ENCODE results near the gene HOXB8.

HOXB8 gene

DNA sequence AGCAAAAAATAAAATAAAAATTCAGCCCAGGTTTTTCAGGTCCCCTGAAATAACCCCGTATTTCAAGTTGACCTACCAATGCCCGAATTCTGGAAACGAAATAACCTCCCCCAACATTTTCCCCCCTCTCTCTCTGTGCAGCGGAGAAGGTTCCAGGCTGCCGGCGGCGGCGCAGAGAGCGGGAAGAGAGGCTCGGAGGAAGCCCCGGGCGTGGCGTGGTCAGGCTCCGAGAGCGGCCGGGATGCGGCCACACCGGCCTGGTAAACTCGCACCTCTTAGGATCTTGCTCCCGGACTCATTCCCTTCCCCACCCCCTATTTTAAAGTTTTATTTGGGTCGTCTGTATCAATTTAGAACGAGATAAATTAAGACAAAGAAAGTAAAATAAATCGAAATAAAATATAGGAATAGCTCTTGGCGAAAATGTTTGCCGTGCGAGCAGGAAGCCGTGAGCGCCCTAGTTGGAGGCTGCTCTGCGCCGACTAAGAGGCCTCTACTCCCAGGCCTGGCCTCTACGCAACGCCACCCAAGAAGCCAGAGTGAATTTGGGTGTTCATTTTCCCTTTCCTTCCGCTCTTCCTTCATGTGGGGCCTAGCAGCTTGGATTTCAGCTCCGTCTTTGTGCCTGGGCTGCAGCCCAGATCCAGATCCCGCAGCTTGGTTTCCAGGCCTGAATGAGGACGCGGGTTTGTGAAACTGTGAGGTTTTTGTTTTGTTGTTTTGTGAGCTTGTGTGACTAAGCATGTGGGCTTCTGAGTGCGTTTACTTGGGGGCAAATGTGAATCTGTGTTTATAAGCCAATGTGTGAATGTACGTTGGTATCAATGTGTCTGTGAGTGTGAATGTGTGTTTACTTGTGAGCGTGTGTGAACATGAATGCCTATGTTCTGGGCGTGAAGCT lies 8.9 kb downstream of the HOXB8 start:
- Histone ChIP-seq H3K4me2 (ENCODE audit: low read length) (no peak overlapping the region), H2AFZ (ENCODE audit: low read depth, low read length) (no peak overlapping the region), H3K79me2 (ENCODE audit: low read length) (0 out of 2 replicates have a peak, but pooled peaks cover 3% of the 10 kb centered on the region), H3K27ac (ENCODE audit: low read length) (no peak overlapping the region), H3K4me3 (ENCODE audit: low read length) (no peak overlapping the region), H3K27me3 (ENCODE audit: low read depth, low read length) (peaks cover under 1% of the 10 kb centered on the region; the same call in 1 of the 2 replicates), H3K36me3 (replicated peaks; ENCODE audit: low read depth, low read length) (no peaks in the 10 kb centered on the region), H3K9me3 (ENCODE audit: insufficient read depth, low read length) (no peaks in the 10 kb centered on the region), H3K4me1 (ENCODE audit: low read length) (peaks cover 29% of the 10 kb centered on the region), H3K9ac (ENCODE audit: low read length) (no peak overlapping the region), H4K20me1 (ENCODE audit: insufficient read depth, low read length) (no peaks in the 10 kb centered on the region)
- TF ChIP-seq EZH2phosphoT487 (IDR thresholded peaks at IDR 0.05; ENCODE audit: low read depth) (no peak), CTCF (IDR thresholded peaks at IDR 0.05; ENCODE audit: low read depth, low read length) (no peak)

DNA sequence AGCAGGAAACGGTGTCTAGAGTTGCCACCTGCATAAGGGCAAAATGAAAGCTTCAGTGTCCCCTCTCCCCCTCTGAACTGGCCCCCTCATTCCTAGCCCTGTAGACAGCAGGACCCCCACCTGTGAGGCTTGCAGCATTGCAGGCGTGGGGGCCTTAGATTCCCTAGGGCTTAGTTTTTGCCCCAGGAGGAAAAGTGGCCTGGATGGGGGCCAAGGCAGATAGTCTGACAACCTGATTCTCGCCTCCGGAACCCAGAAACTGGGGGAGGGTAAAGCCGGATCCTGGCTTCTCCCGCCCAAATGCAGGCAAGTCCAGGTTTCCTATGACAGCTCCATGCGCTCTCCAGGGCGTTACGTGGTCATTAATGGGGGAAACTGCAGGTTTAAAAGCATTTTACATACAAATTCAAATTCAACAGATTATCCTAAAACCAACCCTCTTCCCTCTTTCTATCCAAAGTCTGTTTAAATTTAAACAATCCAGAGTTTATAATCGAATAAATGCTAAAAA lies 9.6 kb downstream of the HOXB8 start:
- Histone ChIP-seq H3K4me2 (ENCODE audit: low read length) (no peak overlapping the region), H3K9ac (ENCODE audit: low read length) (no peak overlapping the region), H3K9me3 (ENCODE audit: insufficient read depth, low read length) (no peaks in the 10 kb centered on the region), H3K27me3 (ENCODE audit: low read depth, low read length) (peaks cover 6% of the 10 kb centered on the region; the same call in 1 of the 2 replicates), H3K4me3 (ENCODE audit: low read length) (no peak overlapping the region), H3K79me2 (ENCODE audit: low read length) (0 out of 2 replicates have a peak, but pooled peaks cover 3% of the 10 kb centered on the region), H3K4me1 (ENCODE audit: low read length) (peaks cover 33% of the 10 kb centered on the region), H4K20me1 (ENCODE audit: insufficient read depth, low read length) (no peaks in the 10 kb centered on the region), H3K27ac (ENCODE audit: low read length) (no peak overlapping the region), H2AFZ (ENCODE audit: low read depth, low read length) (no peak overlapping the region), H3K36me3 (replicated peaks; ENCODE audit: low read depth, low read length) (no peaks in the 10 kb centered on the region)
- no peak for TF ChIP-seq CTCF (IDR thresholded peaks at IDR 0.05; ENCODE audit: low read depth, low read length)
- no peak for TF ChIP-seq EZH2phosphoT487 (IDR thresholded peaks at IDR 0.05; ENCODE audit: low read depth)

- H3K9me3 ChIP-seq (ENCODE audit: insufficient read depth, low read length): no peaks in the 10 kb centered on the region
- no peaks in the 10 kb centered on the region for H4K20me1 ChIP-seq (ENCODE audit: insufficient read depth, low read length)
- H3K36me3 ChIP-seq (replicated peaks; ENCODE audit: low read depth, low read length): no peaks in the 10 kb centered on the region
- peaks cover 6% of the 10 kb centered on the region; the same call in 1 of the 2 replicates for H3K27me3 ChIP-seq (ENCODE audit: low read depth, low read length)
- peak within 1 kb of the TSS; percentile 41 for H3K4me2 ChIP-seq (ENCODE audit: low read length)
- TF ChIP-seq CTCF (IDR thresholded peaks at IDR 0.05; ENCODE audit: low read depth, low read length) (no peak), EZH2phosphoT487 (IDR thresholded peaks at IDR 0.05; ENCODE audit: low read depth) (no peak)
- 0 out of 2 replicates have a peak within 1 kb of the TSS, but pooled peaks have one; percentile 9 for H3K9ac ChIP-seq (ENCODE audit: low read length)
- peak within 1 kb of the TSS; percentile 45 for H3K4me3 ChIP-seq (ENCODE audit: low read length)
- H2AFZ ChIP-seq (ENCODE audit: low read depth, low read length): peak within 1 kb of the TSS; percentile 64; the same call in 1 of the 2 replicates
- peaks cover 32% of the 10 kb centered on the region for H3K4me1 ChIP-seq (ENCODE audit: low read length)
- 0 out of 2 replicates have a peak, but pooled peaks cover 2% of the 10 kb centered on the region for H3K79me2 ChIP-seq (ENCODE audit: low read length)
- no peak within 1 kb of the TSS for H3K27ac ChIP-seq (ENCODE audit: low read length)
Measured at GRCh38 chr17:48604770-48605329, 10.2 kb downstream of the HOXB8 start, which contains the start of gene HOXB6. Gene HOXB6, minus strand, starts transcription at chr17:48604986. Its CDS starts 6,836 bp downstream, at chr17:48598150.

Data from OCI-LY3 (cell line).